ENCODE data around the gene TBC1D23.
"Not testable (repeated sequence)": the region's sequence is repeated elsewhere in the genome, so short reads cannot be mapped to it uniquely, and the experiment has no call there.

GRCh38 chr3:100336229-100336628 lies 75.4 kb downstream of the TBC1D23 start:
- not testable (repeated sequence) for TF ChIP-seq POLR2A (IDR thresholded peaks at IDR 0.05); EP300 (IDR thresholded peaks at IDR 0.05; ENCODE audit: low read depth)
- TF ChIP-seq, protein P1, sequence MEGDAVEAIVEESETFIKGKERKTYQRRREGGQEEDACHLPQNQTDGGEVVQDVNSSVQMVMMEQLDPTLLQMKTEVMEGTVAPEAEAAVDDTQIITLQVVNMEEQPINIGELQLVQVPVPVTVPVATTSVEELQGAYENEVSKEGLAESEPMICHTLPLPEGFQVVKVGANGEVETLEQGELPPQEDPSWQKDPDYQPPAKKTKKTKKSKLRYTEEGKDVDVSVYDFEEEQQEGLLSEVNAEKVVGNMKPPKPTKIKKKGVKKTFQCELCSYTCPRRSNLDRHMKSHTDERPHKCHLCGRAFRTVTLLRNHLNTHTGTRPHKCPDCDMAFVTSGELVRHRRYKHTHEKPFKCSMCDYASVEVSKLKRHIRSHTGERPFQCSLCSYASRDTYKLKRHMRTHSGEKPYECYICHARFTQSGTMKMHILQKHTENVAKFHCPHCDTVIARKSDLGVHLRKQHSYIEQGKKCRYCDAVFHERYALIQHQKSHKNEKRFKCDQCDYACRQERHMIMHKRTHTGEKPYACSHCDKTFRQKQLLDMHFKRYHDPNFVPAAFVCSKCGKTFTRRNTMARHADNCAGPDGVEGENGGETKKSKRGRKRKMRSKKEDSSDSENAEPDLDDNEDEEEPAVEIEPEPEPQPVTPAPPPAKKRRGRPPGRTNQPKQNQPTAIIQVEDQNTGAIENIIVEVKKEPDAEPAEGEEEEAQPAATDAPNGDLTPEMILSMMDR (IDR thresholded peaks at IDR 0.05), result not testable (repeated sequence)

All from transverse colon (tissue), 3 donors.